Measurements from ENCODE around the gene EDIL3.

EDIL3 gene

DNA sequence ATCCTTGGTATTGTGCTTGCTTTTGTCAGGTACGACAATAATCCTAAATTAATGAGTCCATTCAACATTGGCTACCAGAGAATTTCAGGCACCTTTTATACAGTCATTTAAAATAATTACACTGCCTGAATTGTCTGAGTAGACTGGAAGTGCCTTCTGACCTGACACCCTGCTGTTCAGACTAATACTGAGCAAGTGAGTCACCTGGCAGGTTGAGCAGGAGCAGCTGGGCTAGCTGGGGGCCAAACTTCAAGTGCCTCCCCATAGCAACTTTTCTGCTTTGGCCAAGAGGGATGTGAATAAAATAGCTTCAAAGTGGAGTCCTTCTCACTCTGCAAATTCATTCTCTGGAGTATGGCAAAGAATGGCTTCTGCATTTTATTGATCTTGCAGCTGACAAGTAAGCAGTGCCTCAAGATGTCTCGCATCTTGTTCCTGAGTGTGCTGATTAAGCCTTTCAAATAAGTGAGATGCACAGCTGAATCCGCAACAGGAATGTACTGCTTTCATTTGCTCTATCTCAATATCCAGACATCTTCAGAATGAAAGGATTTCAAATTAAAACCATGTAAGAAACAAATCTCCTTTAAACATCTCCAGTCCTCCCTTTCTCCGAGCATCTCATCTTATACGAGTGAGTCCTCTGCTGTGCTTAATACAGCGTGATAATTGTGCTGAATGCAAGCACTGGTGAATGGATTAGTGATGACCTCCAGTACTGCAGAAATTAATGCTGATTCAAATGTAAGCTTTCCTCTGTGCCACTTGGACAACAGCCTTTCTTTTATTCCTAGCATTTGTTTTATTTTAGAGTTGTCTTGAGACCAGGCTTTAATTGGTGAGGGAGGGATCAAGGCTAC, 271.2 kb downstream of the EDIL3 start:
- TF ChIP-seq FOXP2 (optimal IDR thresholded peaks at IDR 0.05; ENCODE audit: borderline replicate concordance, extremely low read depth, extremely low read length, insufficient read depth) = no peak
- no peak for TF ChIP-seq TAF1 (IDR thresholded peaks at IDR 0.05; ENCODE audit: borderline replicate concordance, insufficient read depth, low read length)
- no peak for TF ChIP-seq SIN3A (IDR thresholded peaks at IDR 0.05; ENCODE audit: borderline replicate concordance, insufficient read depth, low read length)
- TF ChIP-seq POLR2AphosphoS5 (IDR thresholded peaks at IDR 0.05; ENCODE audit: low read depth, low read length) = no peak
- no peak for TF ChIP-seq REST (IDR thresholded peaks at IDR 0.05; ENCODE audit: insufficient read depth in 1 of 2, low read depth in 2 of 2, low read length in 2 of 2)

- TF ChIP-seq POLR2AphosphoS5 (IDR thresholded peaks at IDR 0.05; ENCODE audit: low read depth, low read length) (no peak), TAF1 (IDR thresholded peaks at IDR 0.05; ENCODE audit: borderline replicate concordance, insufficient read depth, low read length) (no peak), FOXP2 (optimal IDR thresholded peaks at IDR 0.05; ENCODE audit: borderline replicate concordance, extremely low read depth, extremely low read length, insufficient read depth) (no peak), REST (IDR thresholded peaks at IDR 0.05; ENCODE audit: insufficient read depth in 1 of 2, low read depth in 2 of 2, low read length in 2 of 2) (no peak), SIN3A (IDR thresholded peaks at IDR 0.05; ENCODE audit: borderline replicate concordance, insufficient read depth, low read length) (no peak)
Observed at GRCh38 chr5:84092738-84093137, 291.9 kb downstream of the EDIL3 start.

- TF ChIP-seq FOXP2 (optimal IDR thresholded peaks at IDR 0.05; ENCODE audit: borderline replicate concordance, extremely low read depth, extremely low read length, insufficient read depth) (no peak), TAF1 (IDR thresholded peaks at IDR 0.05; ENCODE audit: borderline replicate concordance, insufficient read depth, low read length) (no peak), REST (IDR thresholded peaks at IDR 0.05; ENCODE audit: insufficient read depth in 1 of 2, low read depth in 2 of 2, low read length in 2 of 2) (no peak), SIN3A (IDR thresholded peaks at IDR 0.05; ENCODE audit: borderline replicate concordance, insufficient read depth, low read length) (no peak), POLR2AphosphoS5 (IDR thresholded peaks at IDR 0.05; ENCODE audit: low read depth, low read length) (no peak)
Observed at GRCh38 chr5:84091127-84091799, 293.4 kb downstream of the EDIL3 start.

DNA sequence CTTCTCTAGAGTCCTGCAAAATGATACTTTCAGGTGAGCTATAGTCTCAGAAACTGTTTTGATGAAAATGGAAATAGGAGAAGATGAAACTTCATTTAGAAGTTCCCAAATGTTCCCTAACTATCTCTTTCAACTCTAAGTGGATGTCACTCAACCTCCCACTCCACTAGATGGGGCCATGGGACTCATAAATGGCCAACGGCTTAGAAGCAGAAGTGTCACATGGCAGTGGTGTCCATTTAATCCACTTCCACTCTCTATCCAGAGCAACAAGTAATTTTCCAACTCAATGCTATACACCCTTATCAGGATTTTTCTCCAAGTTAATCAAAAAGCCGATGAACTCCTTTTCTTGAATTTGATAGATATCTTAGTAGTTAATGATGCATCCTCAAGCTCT, 295.7 kb downstream of the EDIL3 start:
- TF ChIP-seq REST (IDR thresholded peaks at IDR 0.05; ENCODE audit: insufficient read depth in 1 of 2, low read depth in 2 of 2, low read length in 2 of 2) (no peak), TAF1 (IDR thresholded peaks at IDR 0.05; ENCODE audit: borderline replicate concordance, insufficient read depth, low read length) (no peak), SIN3A (IDR thresholded peaks at IDR 0.05; ENCODE audit: borderline replicate concordance, insufficient read depth, low read length) (no peak), FOXP2 (optimal IDR thresholded peaks at IDR 0.05; ENCODE audit: borderline replicate concordance, extremely low read depth, extremely low read length, insufficient read depth) (no peak), POLR2AphosphoS5 (IDR thresholded peaks at IDR 0.05; ENCODE audit: low read depth, low read length) (no peak)

Data from PFSK-1 (cell line).